Progenitor cell of endocrine pancreas (in vitro differentiated cells): Measurements from ENCODE around the gene ZSWIM5. TPM values are rescaled to one million over a fixed set of nuclear protein-coding genes. Genes with fewer than 3 reads are reported as not detected.
"Not testable (repeated sequence)": the region's sequence is repeated elsewhere in the genome, so short reads cannot be mapped to it uniquely, and the experiment has no call there.

Source experiments
- DNase-seq: peaks from one replicate; pipeline ENCODE4 v3.0.0; 2021; ENCODE audit warnings: low spot score; ENCODE audit not compliant: unreplicated experiment
- H3K27ac Mint-ChIP-seq: 2 replicates; pipeline ENCODE4 v1.8.0; 2021; ENCODE audit warnings: mild to moderate bottlenecking, moderate library complexity, mixed read lengths
- H3K27me3 Mint-ChIP-seq: 2 replicates; pipeline ENCODE4 v1.8.0; 2021; ENCODE audit warnings: mixed read lengths
- H3K36me3 Mint-ChIP-seq: 2 replicates; pipeline ENCODE4 v1.8.0; 2022; ENCODE audit warnings: mixed read lengths; ENCODE audit not compliant: insufficient read depth
- H3K4me1 Mint-ChIP-seq: 2 replicates; pipeline ENCODE4 v1.8.0; 2021; ENCODE audit warnings: low read depth, mixed read lengths
- H3K4me3 Mint-ChIP-seq: 2 replicates; pipeline ENCODE4 v1.8.0; 2021; ENCODE audit warnings: low read depth, mild to moderate bottlenecking, moderate library complexity, mixed read lengths
- H3K9me3 Mint-ChIP-seq: 2 replicates; pipeline ENCODE4 v1.8.0; 2021; ENCODE audit warnings: low read depth, mixed read lengths
- CTCF ChIP-seq: fragments of 200-600 bp; sonication (generic); IDR thresholded peaks from one replicate; pipeline ENCODE4 v1.5.0; 2021; ENCODE audit warnings: antibody characterized with exemption, mild to moderate bottlenecking; ENCODE audit not compliant: unreplicated experiment
- total RNA-seq: library from RNA; stranded (reverse); gene quantifications from 2 replicates; pipeline ENCODE4 v1.2.1, GENCODE V29; 2021

ZSWIM5 gene
- total RNA-seq, 1 donor from 2014 or later, result 9.2 TPM

GRCh38 chr1:45101947-45102346 is 104.5 kb downstream of the ZSWIM5 start:
- no peak overlapping the region for H3K27ac Mint-ChIP-seq
- H3K4me1 Mint-ChIP-seq, result no peaks in the 10 kb centered on the region
- no peak for DNase-seq
- H3K4me3 Mint-ChIP-seq, result no peak overlapping the region
- H3K27me3 Mint-ChIP-seq, result no peaks in the 10 kb centered on the region
- TF ChIP-seq CTCF, result no peak
- H3K9me3 Mint-ChIP-seq, result peaks cover 10% of the 10 kb centered on the region
- peaks cover 6% of the 10 kb centered on the region for H3K36me3 Mint-ChIP-seq

GRCh38 chr1:45101528-45101927 is 104.9 kb downstream of the ZSWIM5 start:
- not testable (repeated sequence) for H3K27me3 Mint-ChIP-seq, H3K4me3 Mint-ChIP-seq, H3K27ac Mint-ChIP-seq, H3K9me3 Mint-ChIP-seq, H3K36me3 Mint-ChIP-seq, DNase-seq, H3K4me1 Mint-ChIP-seq

GRCh38 chr1:45097944-45098343 is 108.5 kb downstream of the ZSWIM5 start:
- H3K27me3 Mint-ChIP-seq, result no peaks in the 10 kb centered on the region
- peaks cover 8% of the 10 kb centered on the region for H3K9me3 Mint-ChIP-seq
- H3K27ac Mint-ChIP-seq, result no peak overlapping the region
- TF ChIP-seq CTCF, result no peak
- DNase-seq, result no peak
- H3K4me1 Mint-ChIP-seq, result peaks cover 4% of the 10 kb centered on the region
- H3K36me3 Mint-ChIP-seq, result no peaks in the 10 kb centered on the region
- H3K4me3 Mint-ChIP-seq, result no peak overlapping the region

GRCh38 chr1:45097079-45097478 is 109.3 kb downstream of the ZSWIM5 start:
- Mint-ChIP-seq H3K36me3 (no peaks in the 10 kb centered on the region), H3K27ac (no peak overlapping the region), H3K4me3 (no peak overlapping the region), H3K9me3 (peaks cover 4% of the 10 kb centered on the region), H3K4me1 (peaks cover 9% of the 10 kb centered on the region), H3K27me3 (no peaks in the 10 kb centered on the region)
- no peak for TF ChIP-seq CTCF
- DNase-seq, result no peak

- peaks cover 9% of the 10 kb centered on the region for H3K4me1 Mint-ChIP-seq
- no peaks in the 10 kb centered on the region for H3K36me3 Mint-ChIP-seq
- no peak for DNase-seq
- H3K27ac Mint-ChIP-seq, result no peak overlapping the region
- no peaks in the 10 kb centered on the region for H3K27me3 Mint-ChIP-seq
- no peaks in the 10 kb centered on the region for H3K9me3 Mint-ChIP-seq
- TF ChIP-seq CTCF, result no peak
- H3K4me3 Mint-ChIP-seq, result no peak overlapping the region
Measured at GRCh38 chr1:45095450-45095849, 111.0 kb downstream of the ZSWIM5 start.

GRCh38 chr1:45094371-45094770 is 112.0 kb downstream of the ZSWIM5 start:
- DNase-seq, H3K4me3 Mint-ChIP-seq, H3K27ac Mint-ChIP-seq, H3K9me3 Mint-ChIP-seq, H3K4me1 Mint-ChIP-seq, H3K27me3 Mint-ChIP-seq, H3K36me3 Mint-ChIP-seq: not testable (repeated sequence)

GRCh38 chr1:45093334-45093733 is 113.1 kb downstream of the ZSWIM5 start:
- Mint-ChIP-seq H3K27ac (no peak overlapping the region), H3K9me3 (no peaks in the 10 kb centered on the region)

More at GRCh38 chr1:45093334-45093733, 113.1 kb downstream of the ZSWIM5 start:
- no peak overlapping the region for H3K4me3 Mint-ChIP-seq
- H3K27me3 Mint-ChIP-seq, result no peaks in the 10 kb centered on the region
- no peak for DNase-seq
- H3K4me1 Mint-ChIP-seq, result peaks cover 9% of the 10 kb centered on the region
- TF ChIP-seq CTCF, result no peak
- H3K36me3 Mint-ChIP-seq, result no peaks in the 10 kb centered on the region
